IMR-90 (cell line): ENCODE data around the gene RGS4. TPM values are rescaled to one million over a fixed set of nuclear protein-coding genes. Genes with fewer than 3 reads are reported as not detected.

Source experiments
- ATAC-seq: fragments of 200-7000 bp; cut with Tn5 transposase; 2 replicates; pipeline ENCODE4 v1.9.1; 2020; ENCODE audit warnings: low read depth, mild to moderate bottlenecking, moderate library complexity
- BruUV-seq: library from RNA; stranded (reverse); fragments of 400-500 nt; replicated peaks from 2 replicates; lab custom pipeline; 2021; lab: Mats Ljungman, UMichigan
- CTCF ChIA-PET: fragments of 300-600 bp; formaldehyde crosslinking; extraction: SDS; loops from one replicate; lab custom pipeline; 2021; ENCODE audit warnings: antibody characterized with exemption; lab: Yijun Ruan, JAX
- POLR2A ChIA-PET: fragments of 300-600 bp; sonication (Branson Sonifier 250); formaldehyde crosslinking; loops from one replicate; lab custom pipeline; 2022; ENCODE audit warnings: antibody characterized with exemption; ENCODE audit not compliant: unreplicated experiment; lab: Charles Lee
- DNase-seq: peaks from one replicate; pipeline ENCODE4 v3.0.0; 2013
- H2AFZ ChIP-seq: replicated peaks from 2 replicates; pipeline ENCODE3; 2013; ENCODE audit warnings: low read length, mild to moderate bottlenecking; ENCODE audit not compliant: poor library complexity
- H2AK5ac ChIP-seq: 2 replicates; pipeline ENCODE4 v1.6.1; 2013; ENCODE audit warnings: low read depth, low read length, inconsistent platforms
- H2AK9ac ChIP-seq: replicated peaks from 2 replicates; pipeline ENCODE3; 2013; ENCODE audit warnings: mild to moderate bottlenecking, low read depth, low read length, moderate library complexity; ENCODE audit not compliant: poor library complexity
- H2BK120ac ChIP-seq: 2 replicates; pipeline ENCODE4 v1.6.1; 2013; ENCODE audit warnings: low read depth, low read length, inconsistent platforms
- H2BK15ac ChIP-seq: 3 replicates; pipeline ENCODE4 v1.6.1; 2013; ENCODE audit warnings: low read depth, low read length, inconsistent platforms
- H2BK20ac ChIP-seq: 2 replicates; pipeline ENCODE4 v1.6.1; 2013; ENCODE audit warnings: low read depth, mild to moderate bottlenecking, inconsistent platforms, low read length, moderate library complexity
- H2BK5ac ChIP-seq: 2 replicates; pipeline ENCODE4 v1.6.1; 2013; ENCODE audit warnings: mild to moderate bottlenecking, low read depth, low read length, inconsistent platforms; ENCODE audit not compliant: poor library complexity, severe bottlenecking
- H3K14ac ChIP-seq: replicated peaks from 2 replicates; pipeline ENCODE4 v1.6.1; 2013; ENCODE audit warnings: low read depth, low read length, inconsistent platforms
- H3K18ac ChIP-seq: 2 replicates; pipeline ENCODE4 v1.6.1; 2013; ENCODE audit warnings: low read depth, low read length, control low read depth
- H3K23ac ChIP-seq: 2 replicates; pipeline ENCODE4 v1.6.1; 2013; ENCODE audit warnings: low read depth, low read length, inconsistent platforms
- H3K27ac ChIP-seq: 2 replicates; pipeline ENCODE4 v1.5.1; 2013; ENCODE audit warnings: mild to moderate bottlenecking, control low read depth, low read length; ENCODE audit not compliant: insufficient read depth
- H3K27me3 ChIP-seq: 2 replicates; pipeline ENCODE4 v1.6.1; 2013; ENCODE audit warnings: low read length; ENCODE audit not compliant: control insufficient read depth, insufficient read depth
- H3K36me3 ChIP-seq: 2 replicates; pipeline ENCODE4 v1.6.1; 2013; ENCODE audit warnings: low read length, mixed read lengths; ENCODE audit not compliant: control insufficient read depth, insufficient read depth
- H3K4ac ChIP-seq: 2 replicates; pipeline ENCODE4 v1.6.1; 2013; ENCODE audit warnings: low read depth, low read length, inconsistent platforms
- H3K4me1 ChIP-seq: 2 replicates; pipeline ENCODE4 v1.6.1; 2013; ENCODE audit warnings: low read length, mixed read lengths; ENCODE audit not compliant: control insufficient read depth, insufficient read depth
- H3K4me2 ChIP-seq: 2 replicates; pipeline ENCODE4 v1.6.1; 2013; ENCODE audit warnings: low read depth, mild to moderate bottlenecking, control low read depth, low read length, moderate library complexity
- H3K4me3 ChIP-seq: 2 replicates; pipeline ENCODE4 v1.5.1; 2013; ENCODE audit warnings: low read depth, mild to moderate bottlenecking, control low read depth, low read length, moderate library complexity; ENCODE audit not compliant: insufficient read depth
- H3K56ac ChIP-seq: 2 replicates; pipeline ENCODE4 v1.6.1; 2013; ENCODE audit warnings: low read length, inconsistent platforms; ENCODE audit not compliant: insufficient read depth; ENCODE audit errors: extremely low read depth
- H3K79me1 ChIP-seq, 2 experiments: 2 replicates each; pipeline ENCODE4 v1.6.1; 2013; ENCODE audit warnings: low read length in 2 of 2, inconsistent platforms in 1 of 2, low read depth in 1 of 2
- H3K9ac ChIP-seq: 2 replicates; pipeline ENCODE4 v1.6.1; 2013; ENCODE audit warnings: low read depth, low read length, control low read depth
- H3K9me1 ChIP-seq: 2 replicates; pipeline ENCODE4 v1.6.1; 2013; ENCODE audit warnings: low read length, inconsistent platforms; ENCODE audit not compliant: insufficient read depth
- H3K9me3 ChIP-seq: 2 replicates; pipeline ENCODE4 v1.6.1; 2013; ENCODE audit warnings: low read length; ENCODE audit not compliant: control insufficient read depth, insufficient read depth
- H4K20me1 ChIP-seq: 2 replicates; pipeline ENCODE4 v1.6.1; 2013; ENCODE audit warnings: low read length, inconsistent platforms; ENCODE audit not compliant: insufficient read depth
- H4K5ac ChIP-seq: 2 replicates; pipeline ENCODE4 v1.6.1; 2013; ENCODE audit warnings: mild to moderate bottlenecking, low read depth, low read length, control low read depth
- H4K8ac ChIP-seq, 2 experiments: 2 replicates each; pipeline ENCODE4 v1.6.1; 2013; ENCODE audit warnings: low read depth in 2 of 2, low read length in 2 of 2, control low read depth in 1 of 2, inconsistent platforms in 1 of 2
- H4K91ac ChIP-seq: 2 replicates; pipeline ENCODE4 v1.6.1; 2013; ENCODE audit warnings: low read depth, low read length, inconsistent platforms; ENCODE audit not compliant: insufficient read depth
- CHD1 ChIP-seq: IDR thresholded peaks from 2 replicates; pipeline ENCODE4 v1.6.1; 2012; ENCODE audit warnings: low read depth, low read length, improper control_type of control experiment
- MAFK ChIP-seq: IDR thresholded peaks from 2 replicates; pipeline ENCODE4 v1.6.1; 2012; ENCODE audit warnings: low read depth, low read length, improper control_type of control experiment
- MAZ ChIP-seq: IDR thresholded peaks from 2 replicates; pipeline ENCODE4 v1.6.1; 2012; ENCODE audit warnings: low read depth, mild to moderate bottlenecking, low read length, improper control_type of control experiment, moderate library complexity, borderline replicate concordance
- POLR2A ChIP-seq: IDR thresholded peaks from 2 replicates; pipeline ENCODE4 v1.6.1; 2012; ENCODE audit warnings: mild to moderate bottlenecking, low read depth, low read length
- RAD21 ChIP-seq: IDR thresholded peaks from 2 replicates; pipeline ENCODE4 v1.6.1; 2012; ENCODE audit warnings: low read length, improper control_type of control experiment
- SMC3 ChIP-seq: fragments of 150-350 bp; IDR thresholded peaks from 2 replicates; pipeline ENCODE4 v1.6.1; 2016; ENCODE audit warnings: low read depth, mild to moderate bottlenecking, antibody characterized with exemption, low read length, moderate library complexity
- WGBS, 2 experiments: methylation state at CpG; one replicate each; pipeline versions ENCODE4 v1.1.5 to v1.1.7; 2013; ENCODE audit warnings: missing lambda C conversion rate in 2 of 2; ENCODE audit not compliant: insufficient read length in 1 of 2; ENCODE audit errors: extremely low coverage in 2 of 2; 5-methylcytosine and 5-hydroxymethylcytosine counted together
- dilution Hi-C: fragments of 300-500 bp; cut with HindIII; formaldehyde crosslinking; loops from one replicate; pipeline ENCODE4 v1.14.3; 2018; ENCODE audit warnings: low sequenced_read_pairs; ENCODE audit not compliant: unreplicated experiment
- in situ Hi-C: fragments of 300-500 bp; cut with MboI; formaldehyde crosslinking; loops from 3 replicates; pipeline ENCODE4 v1.14.3; 2019; ENCODE audit warnings: low sequenced_read_pairs, inconsistent platforms, mixed read lengths
- intact Hi-C: fragments of 100-400 bp; cut with micrococcal nuclease; formaldehyde crosslinking; loops from 2 replicates; pipeline ENCODE4 v1.10.0; 2022
- polyA plus RNA-seq, 3 experiments: library from polyadenylated mRNA; depleted of rRNA; stranded (reverse); fragments of >200 nt; gene quantifications; 2 replicates each; pipeline ENCODE4 v1.2.3, GENCODE V29; 2012; ENCODE audit warnings: low replicate concordance in 1 of 3
- total RNA-seq: library from RNA; depleted of rRNA; stranded (reverse); fragments of >200 nt; gene quantifications from 2 replicates; pipeline ENCODE4 v1.2.3, GENCODE V29; 2012
- TF ChIP-seq, protein P1 (sequence below): fragments of 150-350 bp; IDR thresholded peaks from 2 replicates; pipeline ENCODE4 v1.6.1; 2017; ENCODE audit warnings: mild to moderate bottlenecking, antibody characterized with exemption, low read length, low read depth
- TF ChIP-seq, protein P2 (sequence below): conservative IDR thresholded peaks from 2 replicates; pipeline ENCODE4 v1.5.1; 2012; ENCODE audit warnings: mild to moderate bottlenecking, low read depth, low read length, improper control_type of control experiment
- TF ChIP-seq, protein P3 (sequence below): fragments of 150-350 bp; IDR thresholded peaks from 2 replicates; pipeline ENCODE4 v1.6.1; 2016; ENCODE audit warnings: low read depth, mild to moderate bottlenecking, low read length, moderate library complexity, borderline replicate concordance

RGS4 gene
- total and polyA plus RNA-seq, 2 of the 4 experiments (the other 2 are of a cell fraction) = 202 to 538 TPM

DNA sequence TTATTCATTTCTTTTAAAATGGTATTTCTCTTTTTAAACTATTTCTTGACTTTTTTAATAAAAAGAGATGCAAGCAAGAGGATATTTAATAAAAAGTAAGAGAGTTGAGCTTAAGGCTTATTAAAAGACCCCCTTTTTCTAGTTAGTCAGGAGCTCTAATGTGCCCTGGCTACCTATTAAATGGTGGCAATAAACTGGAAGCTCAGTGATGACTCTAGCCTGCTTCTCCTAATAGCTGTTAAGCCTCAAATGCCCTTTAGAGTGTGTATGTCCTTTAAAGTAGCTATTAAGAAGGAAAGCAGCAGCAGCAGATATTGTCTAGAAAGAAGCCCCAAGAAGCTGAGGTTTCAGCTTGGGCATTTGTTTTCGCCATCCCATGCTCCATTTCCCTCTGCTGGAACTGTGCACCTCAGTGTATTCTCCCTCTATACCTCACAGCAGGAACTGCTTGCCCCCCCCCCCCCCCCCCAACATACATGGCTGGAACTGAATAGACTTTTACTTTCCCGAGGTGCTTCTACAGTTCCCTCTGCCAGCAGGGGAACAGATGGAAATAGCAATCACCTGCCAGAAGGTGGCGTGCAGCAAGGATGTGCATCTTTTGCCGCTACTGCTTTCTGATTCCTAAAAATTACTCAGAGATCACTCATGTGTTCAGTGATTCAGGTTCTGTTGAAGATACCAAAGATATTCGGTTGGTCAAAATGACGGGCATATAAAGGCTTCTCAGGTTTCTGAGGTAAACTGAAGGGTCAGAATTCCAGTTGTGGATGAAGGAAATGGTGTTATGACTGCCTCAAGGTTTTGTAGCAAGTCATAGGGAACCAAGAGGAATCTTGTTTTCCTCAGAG lies 2.5 kb downstream of the RGS4 start:
- Histone ChIP-seq H3K27me3 (no peaks in the 10 kb centered on the region), H2AFZ (no peak overlapping the region), H3K4ac (peak overlapping the region; percentile 19; the same call in 1 of the 2 replicates), H4K8ac (peak overlapping the region in 1 of 2 experiments; percentile 63; a peak in 2 of 4 replicates), H2BK120ac (peak overlapping the region; percentile 71; the same call in 1 of the 2 replicates), H2AK5ac (no peak overlapping the region), H3K9me3 (no peaks in the 10 kb centered on the region), H3K9ac (no peak overlapping the region), H2BK5ac (no peak overlapping the region), H3K14ac (peak overlapping the region; percentile 62; the same call in 1 of the 2 replicates), H3K27ac (no peak overlapping the region), H3K36me3 (no peaks in the 10 kb centered on the region; the same call in 1 of the 2 replicates), H4K5ac (no peak overlapping the region), H3K23ac (0 out of 2 replicates have a peak overlapping the region, but pooled peaks have one; percentile 5), H3K18ac (no peak overlapping the region), H3K9me1 (no peaks in the 10 kb centered on the region), H4K20me1 (no peaks in the 10 kb centered on the region), H3K79me1 (peaks cover 0 to 5% of the 10 kb centered on the region in 2 experiments; a peak in 1 of 4 replicates), H4K91ac (no peak overlapping the region), H3K4me2 (peak overlapping the region; percentile 34), H2AK9ac (no peak overlapping the region), H3K4me3 (no peak overlapping the region), H2BK15ac (0 out of 3 replicates have a peak overlapping the region, but pooled peaks have one; percentile 0), H3K56ac (no peak overlapping the region), H2BK20ac (peak overlapping the region; percentile 33; the same call in 1 of the 2 replicates), H3K4me1 (no peaks in the 10 kb centered on the region; the same call in 1 of the 2 replicates)
- intact Hi-C loops = loop anchor here (1.0 kb wide), 2 partner anchors 104 to 244 kb away; no protein-coding TSS in a partner anchor
- WGBS, 2 experiments = 0% methylated on average over 2 of the region's 6 CpGs; no CpG with 5 or more reads in 1 of the 2 experiments
- dilution Hi-C loops = loop anchor here (25.0 kb wide), 1 partner anchor 209 kb away; the partner anchor contains the start of gene CCDC190
- DNase-seq (peak; percentile 91), ATAC-seq (peak; percentile 57)
- CTCF ChIA-PET = interaction anchor here (0.6 to 6.4 kb wide), 10 partner anchors 23 to 243 kb away, joined by 3 to 45 read pairs (median 4); no protein-coding TSS in a partner anchor
- POLR2A ChIA-PET = interaction anchor here (0.5 kb wide), 1 partner anchor 194 kb away, joined by 3 read pairs; no protein-coding TSS in a partner anchor
- in situ Hi-C loops = loop anchor here (5.0 kb wide), 2 partner anchors 106 to 246 kb away; no protein-coding TSS in a partner anchor
- no TSS peak for BruUV-seq
- TF ChIP-seq CHD1 (0 out of 2 replicates have a peak, but pooled peaks have one; percentile 25), RAD21 (peak; percentile 87), MAZ (no peak), POLR2A (no peak), MAFK (no peak), SMC3 (peak; percentile 95)
- TF ChIP-seq, protein P1, sequence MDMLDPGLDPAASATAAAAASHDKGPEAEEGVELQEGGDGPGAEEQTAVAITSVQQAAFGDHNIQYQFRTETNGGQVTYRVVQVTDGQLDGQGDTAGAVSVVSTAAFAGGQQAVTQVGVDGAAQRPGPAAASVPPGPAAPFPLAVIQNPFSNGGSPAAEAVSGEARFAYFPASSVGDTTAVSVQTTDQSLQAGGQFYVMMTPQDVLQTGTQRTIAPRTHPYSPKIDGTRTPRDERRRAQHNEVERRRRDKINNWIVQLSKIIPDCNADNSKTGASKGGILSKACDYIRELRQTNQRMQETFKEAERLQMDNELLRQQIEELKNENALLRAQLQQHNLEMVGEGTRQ = no peak
- TF ChIP-seq, protein P2, sequence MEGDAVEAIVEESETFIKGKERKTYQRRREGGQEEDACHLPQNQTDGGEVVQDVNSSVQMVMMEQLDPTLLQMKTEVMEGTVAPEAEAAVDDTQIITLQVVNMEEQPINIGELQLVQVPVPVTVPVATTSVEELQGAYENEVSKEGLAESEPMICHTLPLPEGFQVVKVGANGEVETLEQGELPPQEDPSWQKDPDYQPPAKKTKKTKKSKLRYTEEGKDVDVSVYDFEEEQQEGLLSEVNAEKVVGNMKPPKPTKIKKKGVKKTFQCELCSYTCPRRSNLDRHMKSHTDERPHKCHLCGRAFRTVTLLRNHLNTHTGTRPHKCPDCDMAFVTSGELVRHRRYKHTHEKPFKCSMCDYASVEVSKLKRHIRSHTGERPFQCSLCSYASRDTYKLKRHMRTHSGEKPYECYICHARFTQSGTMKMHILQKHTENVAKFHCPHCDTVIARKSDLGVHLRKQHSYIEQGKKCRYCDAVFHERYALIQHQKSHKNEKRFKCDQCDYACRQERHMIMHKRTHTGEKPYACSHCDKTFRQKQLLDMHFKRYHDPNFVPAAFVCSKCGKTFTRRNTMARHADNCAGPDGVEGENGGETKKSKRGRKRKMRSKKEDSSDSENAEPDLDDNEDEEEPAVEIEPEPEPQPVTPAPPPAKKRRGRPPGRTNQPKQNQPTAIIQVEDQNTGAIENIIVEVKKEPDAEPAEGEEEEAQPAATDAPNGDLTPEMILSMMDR = peak; percentile 89
- TF ChIP-seq, protein P3, sequence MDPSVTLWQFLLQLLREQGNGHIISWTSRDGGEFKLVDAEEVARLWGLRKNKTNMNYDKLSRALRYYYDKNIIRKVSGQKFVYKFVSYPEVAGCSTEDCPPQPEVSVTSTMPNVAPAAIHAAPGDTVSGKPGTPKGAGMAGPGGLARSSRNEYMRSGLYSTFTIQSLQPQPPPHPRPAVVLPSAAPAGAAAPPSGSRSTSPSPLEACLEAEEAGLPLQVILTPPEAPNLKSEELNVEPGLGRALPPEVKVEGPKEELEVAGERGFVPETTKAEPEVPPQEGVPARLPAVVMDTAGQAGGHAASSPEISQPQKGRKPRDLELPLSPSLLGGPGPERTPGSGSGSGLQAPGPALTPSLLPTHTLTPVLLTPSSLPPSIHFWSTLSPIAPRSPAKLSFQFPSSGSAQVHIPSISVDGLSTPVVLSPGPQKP = no peak
